Right lobe of liver (tissue), 4 donors: ENCODE data around the gene NKAIN2.
"Not testable (repeated sequence)": the region's sequence is repeated elsewhere in the genome, so short reads cannot be mapped to it uniquely, and the experiment has no call there.

Experiments used
- POLR2A ChIP-seq: fragments of 450-650 bp; IDR thresholded peaks from one replicate; pipeline ENCODE4 v1.6.1; 2017; ENCODE audit warnings: antibody characterized with exemption, mild to moderate bottlenecking
- TF ChIP-seq, protein P1 (sequence below), 4 donors: fragments of 200-600 bp in 3 of 4; fragments of 450-650 bp in 1 of 4; IDR thresholded peaks; one replicate each; pipeline versions ENCODE4 v1.5.1 to v1.8.0; 2016 to 2022; ENCODE audit warnings: antibody characterized with exemption in 4 of 4, mild to moderate bottlenecking in 2 of 4
- donor health status: DM: no; HTN: no; CAD: no.
- donor health status: DM: no; HTN: no; CAD: no.
- donor health status: DM: no; HTN: yes; CAD: no.

DNA sequence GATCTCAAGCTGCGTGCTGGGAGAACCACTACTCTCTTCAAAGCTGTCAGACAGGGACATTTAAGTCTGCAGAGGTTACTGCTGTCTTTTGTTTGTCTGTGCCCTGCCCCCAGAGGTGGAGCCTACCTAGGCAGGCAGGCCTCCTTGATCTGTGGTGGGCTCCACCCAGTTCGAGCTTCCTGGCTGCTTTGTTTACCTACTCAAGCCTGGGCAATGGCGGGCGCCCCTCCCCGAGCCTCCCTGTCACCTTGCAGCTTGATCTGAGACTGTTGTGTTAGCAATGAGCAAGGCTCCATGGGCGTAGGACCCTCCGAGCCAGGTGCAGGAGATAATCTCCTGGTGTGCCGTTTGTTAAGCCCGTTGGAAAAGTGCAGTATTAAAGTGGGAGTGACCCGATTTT lies 609.0 kb downstream of the NKAIN2 start:
- TF ChIP-seq, protein P1, sequence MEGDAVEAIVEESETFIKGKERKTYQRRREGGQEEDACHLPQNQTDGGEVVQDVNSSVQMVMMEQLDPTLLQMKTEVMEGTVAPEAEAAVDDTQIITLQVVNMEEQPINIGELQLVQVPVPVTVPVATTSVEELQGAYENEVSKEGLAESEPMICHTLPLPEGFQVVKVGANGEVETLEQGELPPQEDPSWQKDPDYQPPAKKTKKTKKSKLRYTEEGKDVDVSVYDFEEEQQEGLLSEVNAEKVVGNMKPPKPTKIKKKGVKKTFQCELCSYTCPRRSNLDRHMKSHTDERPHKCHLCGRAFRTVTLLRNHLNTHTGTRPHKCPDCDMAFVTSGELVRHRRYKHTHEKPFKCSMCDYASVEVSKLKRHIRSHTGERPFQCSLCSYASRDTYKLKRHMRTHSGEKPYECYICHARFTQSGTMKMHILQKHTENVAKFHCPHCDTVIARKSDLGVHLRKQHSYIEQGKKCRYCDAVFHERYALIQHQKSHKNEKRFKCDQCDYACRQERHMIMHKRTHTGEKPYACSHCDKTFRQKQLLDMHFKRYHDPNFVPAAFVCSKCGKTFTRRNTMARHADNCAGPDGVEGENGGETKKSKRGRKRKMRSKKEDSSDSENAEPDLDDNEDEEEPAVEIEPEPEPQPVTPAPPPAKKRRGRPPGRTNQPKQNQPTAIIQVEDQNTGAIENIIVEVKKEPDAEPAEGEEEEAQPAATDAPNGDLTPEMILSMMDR (IDR thresholded peaks at IDR 0.05): not testable (repeated sequence)
- TF ChIP-seq POLR2A: not testable (repeated sequence)
